ENCODE data around the gene MED13.
"Not testable (repeated sequence)": the region's sequence is repeated elsewhere in the genome, so short reads cannot be mapped to it uniquely, and the experiment has no call there.

MED13 gene

DNA sequence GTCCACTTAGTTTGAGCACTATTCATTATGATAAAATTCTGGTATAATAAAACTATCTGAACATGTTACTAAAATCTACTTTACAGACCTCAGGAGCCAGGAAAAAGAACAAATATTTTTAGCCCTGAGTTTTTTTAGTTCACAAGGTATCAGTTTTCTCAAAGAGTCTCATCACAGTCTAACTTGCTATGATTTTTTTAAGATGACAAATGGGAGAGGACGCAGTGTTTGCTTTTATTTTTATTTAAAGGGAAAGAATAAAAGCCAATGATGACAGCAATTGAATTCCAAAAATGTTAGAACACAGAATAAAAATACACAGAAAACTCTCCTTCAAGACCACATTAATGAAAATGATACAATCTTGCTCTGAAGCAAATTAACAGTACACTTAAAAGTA lies 7.4 kb downstream of the MED13 start:
- in situ Hi-C loops (cut with MboI; ENCODE audit: low sequenced_read_pairs): no loop called here

- in situ Hi-C loops (cut with MboI; ENCODE audit: low sequenced_read_pairs): no loop called here
Observed at GRCh38 chr17:62052765-62053338, 12.2 kb downstream of the MED13 start.

GRCh38 chr17:62051053-62051452 lies 14.0 kb downstream of the MED13 start:
- in situ Hi-C loops (cut with MboI; ENCODE audit: low sequenced_read_pairs): no loop called here

GRCh38 chr17:62049299-62049698 lies 15.8 kb downstream of the MED13 start:
- in situ Hi-C loops (cut with MboI; ENCODE audit: low sequenced_read_pairs): no loop called here

- in situ Hi-C loops (cut with MboI; ENCODE audit: low sequenced_read_pairs): no loop called here
Observed at GRCh38 chr17:62048262-62048661, 16.8 kb downstream of the MED13 start.

- in situ Hi-C loops (cut with MboI; ENCODE audit: low sequenced_read_pairs): no loop called here
Observed at GRCh38 chr17:62045517-62045916, 19.6 kb downstream of the MED13 start.

DNA sequence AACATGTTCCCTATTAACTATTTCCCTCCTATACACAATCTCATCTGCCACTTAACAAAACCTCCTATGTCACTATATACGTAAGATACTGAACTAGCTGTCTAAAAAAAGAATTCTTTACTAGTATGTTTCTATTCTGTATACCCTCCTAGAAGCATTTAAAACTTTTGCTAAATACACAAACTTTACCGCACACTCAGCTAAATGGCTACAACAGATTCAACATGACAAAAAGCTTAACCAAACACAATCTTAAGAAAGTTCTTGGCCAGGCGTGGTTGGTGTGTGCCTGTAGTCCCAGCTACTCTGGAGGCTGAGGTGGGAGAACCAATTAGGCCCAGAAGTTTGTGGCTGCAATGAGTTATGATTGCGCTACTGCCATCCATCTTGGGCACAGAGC lies 20.0 kb downstream of the MED13 start:
- in situ Hi-C loops (cut with MboI; ENCODE audit: low sequenced_read_pairs): no loop called here

DNA sequence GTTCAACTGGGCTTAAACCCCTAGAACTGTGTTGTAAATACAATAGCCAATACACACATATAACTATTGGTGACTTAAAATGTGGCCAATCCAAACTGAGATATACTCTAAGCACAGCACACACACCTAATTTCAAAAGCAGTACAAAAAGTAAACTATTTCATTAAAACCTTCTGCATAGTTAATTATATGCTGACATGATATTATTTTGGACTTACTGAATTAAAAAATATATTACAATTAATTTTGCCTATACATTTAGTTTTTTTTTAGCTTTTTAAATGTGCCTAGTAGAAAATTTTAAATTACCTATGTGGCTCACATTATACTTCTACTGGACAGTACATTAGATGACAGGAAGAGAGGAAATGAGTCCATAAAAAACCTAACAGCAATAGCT lies 21.5 kb downstream of the MED13 start:
- in situ Hi-C loops (cut with MboI; ENCODE audit: low sequenced_read_pairs): no loop called here

DNA sequence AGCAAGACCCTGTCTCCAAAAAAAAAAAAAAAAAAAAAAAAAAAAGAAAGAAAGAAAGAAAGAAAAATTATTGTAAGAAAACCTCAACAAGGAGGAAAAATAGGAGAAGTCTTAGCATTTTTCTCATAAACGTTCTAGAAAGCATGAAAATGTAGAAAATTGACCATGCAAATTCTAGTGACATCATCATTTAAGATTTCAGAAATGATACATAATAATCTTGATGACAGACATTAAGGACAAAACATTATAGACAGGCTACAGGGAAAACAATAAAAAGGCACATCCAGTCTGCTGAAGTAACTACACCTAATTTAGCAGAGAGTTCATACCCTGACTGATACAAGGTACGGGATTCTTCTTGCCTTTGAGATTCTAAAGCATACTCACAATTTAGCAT lies 21.9 kb downstream of the MED13 start:
- in situ Hi-C loops (cut with MboI; ENCODE audit: low sequenced_read_pairs): no loop called here

GRCh38 chr17:62038248-62038647 lies 26.8 kb downstream of the MED13 start:
- in situ Hi-C loops (cut with MboI; ENCODE audit: low sequenced_read_pairs): no loop called here

DNA sequence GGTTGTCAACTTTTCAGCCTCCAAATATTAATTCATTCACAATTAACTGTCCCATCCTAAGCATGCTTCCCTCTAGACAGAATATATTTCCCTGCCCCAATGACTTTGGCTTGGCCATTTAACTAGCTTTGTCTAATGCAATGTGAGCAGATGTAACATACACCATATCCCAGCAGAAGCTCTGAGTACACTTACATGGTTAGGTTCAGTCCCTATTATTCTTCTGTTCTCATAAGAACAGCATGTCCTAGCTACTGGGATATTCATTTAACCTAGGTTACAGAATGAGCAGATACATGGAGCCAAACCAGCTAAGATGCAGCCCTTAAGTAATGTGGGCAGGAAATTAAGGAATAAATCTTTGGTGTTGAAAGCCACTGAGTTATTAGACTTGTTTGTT lies 31.8 kb downstream of the MED13 start:
- in situ Hi-C loops (cut with MboI; ENCODE audit: low sequenced_read_pairs): no loop called here

DNA sequence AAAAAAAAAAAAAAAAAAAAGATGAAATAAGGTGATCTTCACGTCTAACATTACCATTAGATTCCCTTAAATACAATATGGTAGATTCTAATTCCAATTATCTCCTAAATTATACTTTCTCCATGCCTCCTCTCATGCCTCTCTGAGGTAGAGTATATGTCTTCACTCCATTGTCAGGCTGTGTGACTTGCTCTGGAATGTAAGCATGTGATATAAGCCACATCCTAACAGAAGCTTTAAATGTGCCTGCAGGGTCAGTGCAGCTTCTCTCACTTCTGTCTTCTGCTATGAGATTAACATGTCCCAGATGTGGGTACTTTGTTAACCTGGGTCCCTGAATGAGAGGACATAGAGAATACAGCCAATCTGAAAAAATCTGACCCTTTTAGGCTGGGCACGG lies 32.6 kb downstream of the MED13 start:
- in situ Hi-C loops (cut with MboI; ENCODE audit: low sequenced_read_pairs): no loop called here

DNA sequence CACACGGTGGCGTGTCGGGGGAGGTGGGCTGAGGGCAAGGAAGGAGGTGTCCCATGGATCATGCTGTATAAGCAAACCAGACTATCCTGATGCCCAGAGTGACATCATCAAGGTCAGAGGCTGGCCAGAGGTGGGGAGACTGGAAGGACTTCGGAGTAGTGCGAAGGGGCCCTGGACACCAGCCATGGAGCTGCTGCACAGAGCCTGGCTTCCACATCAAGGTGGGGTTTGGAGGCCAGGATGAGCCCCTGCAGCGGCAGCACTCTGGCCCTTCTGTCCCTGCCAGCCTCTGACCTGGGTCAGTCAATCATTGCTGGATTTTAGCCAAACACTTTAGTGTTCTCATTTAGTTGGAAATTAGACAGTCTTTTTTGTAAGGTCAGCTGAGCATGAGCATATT lies 34.8 kb downstream of the MED13 start:
- in situ Hi-C loops (cut with MboI; ENCODE audit: low sequenced_read_pairs): no loop called here

- in situ Hi-C loops (cut with MboI; ENCODE audit: low sequenced_read_pairs): no loop called here
Observed at GRCh38 chr17:62024866-62025265, 40.2 kb downstream of the MED13 start.

GRCh38 chr17:62017912-62018311 lies 47.2 kb downstream of the MED13 start:
- in situ Hi-C loops (cut with MboI; ENCODE audit: low sequenced_read_pairs): no loop called here

DNA sequence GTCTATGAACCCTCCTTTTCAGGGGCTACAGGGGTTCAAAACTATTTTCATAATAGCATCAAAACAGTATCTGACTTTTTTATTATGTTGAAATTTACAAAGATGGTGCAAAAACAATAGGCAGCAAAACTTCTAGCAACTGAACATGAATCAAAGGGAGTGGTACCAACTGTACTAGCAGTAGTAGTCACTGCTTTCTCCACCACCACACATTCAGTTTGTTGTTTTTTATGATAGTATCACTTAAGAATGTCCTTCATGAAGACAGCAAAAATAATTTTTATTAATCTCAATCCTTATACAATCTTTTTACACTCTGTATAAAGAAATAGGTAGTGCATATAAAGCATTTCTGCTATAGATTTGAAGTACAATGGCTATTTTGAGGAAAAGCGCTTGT lies 47.6 kb downstream of the MED13 start:
- in situ Hi-C loops (cut with MboI; ENCODE audit: low sequenced_read_pairs): no loop called here

DNA sequence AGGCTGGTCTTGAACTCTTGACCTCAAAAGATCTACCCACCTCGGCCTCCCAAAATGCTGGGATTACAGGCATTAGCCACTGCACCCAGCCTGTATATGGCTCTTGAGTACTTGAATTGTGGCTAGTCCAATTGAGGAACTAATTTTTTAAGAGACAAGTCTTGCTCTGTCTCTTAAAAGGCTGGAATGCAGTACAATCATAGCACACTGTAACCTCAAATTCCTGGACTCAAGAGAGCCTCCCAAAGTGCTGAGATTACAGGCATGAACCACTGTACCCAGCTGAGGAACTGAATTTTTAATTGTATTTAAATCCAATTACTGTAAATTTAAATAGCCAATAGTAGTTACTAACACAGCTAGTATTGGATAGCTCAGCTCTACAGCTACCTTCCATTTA lies 50.6 kb downstream of the MED13 start:
- in situ Hi-C loops (cut with MboI; ENCODE audit: low sequenced_read_pairs): no loop called here

DNA sequence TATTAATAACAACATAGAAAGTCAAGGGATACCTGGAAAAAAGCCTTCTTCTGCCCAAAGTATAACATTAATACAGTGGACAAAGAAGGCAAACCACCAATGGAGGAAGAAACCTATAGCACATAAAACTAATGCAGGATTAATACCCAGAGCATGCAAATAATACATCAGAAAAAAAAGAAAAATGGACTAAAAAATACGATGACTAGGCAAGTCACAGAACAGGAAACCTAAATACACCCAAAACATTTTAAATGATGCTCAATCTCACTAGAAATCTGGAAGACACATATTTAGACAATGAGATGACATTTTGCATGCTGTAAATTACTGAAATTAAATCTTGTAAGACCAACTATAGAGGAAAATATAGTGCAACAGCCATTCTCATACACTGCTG lies 55.9 kb downstream of the MED13 start:
- in situ Hi-C loops (cut with MboI; ENCODE audit: low sequenced_read_pairs): no loop called here

DNA sequence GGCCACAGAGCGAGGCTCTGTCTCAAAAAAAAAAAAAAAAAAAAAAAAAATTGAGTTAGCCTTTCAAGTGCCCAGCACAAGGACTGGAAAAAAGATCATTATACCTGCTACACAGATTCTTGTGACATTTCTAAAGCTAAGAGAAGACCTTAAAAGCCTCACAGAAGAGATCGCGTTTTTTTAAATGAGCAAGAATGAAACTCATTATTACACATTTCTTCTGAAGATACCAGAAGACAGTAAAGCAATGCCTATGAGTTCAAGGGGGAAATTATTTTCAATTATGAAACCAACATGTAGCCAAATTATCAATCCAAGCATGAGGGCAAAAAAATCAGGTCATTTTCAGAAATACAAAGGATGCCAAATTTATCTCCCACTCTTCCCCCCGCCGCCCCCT lies 56.8 kb downstream of the MED13 start:
- in situ Hi-C loops (cut with MboI; ENCODE audit: low sequenced_read_pairs): no loop called here

DNA sequence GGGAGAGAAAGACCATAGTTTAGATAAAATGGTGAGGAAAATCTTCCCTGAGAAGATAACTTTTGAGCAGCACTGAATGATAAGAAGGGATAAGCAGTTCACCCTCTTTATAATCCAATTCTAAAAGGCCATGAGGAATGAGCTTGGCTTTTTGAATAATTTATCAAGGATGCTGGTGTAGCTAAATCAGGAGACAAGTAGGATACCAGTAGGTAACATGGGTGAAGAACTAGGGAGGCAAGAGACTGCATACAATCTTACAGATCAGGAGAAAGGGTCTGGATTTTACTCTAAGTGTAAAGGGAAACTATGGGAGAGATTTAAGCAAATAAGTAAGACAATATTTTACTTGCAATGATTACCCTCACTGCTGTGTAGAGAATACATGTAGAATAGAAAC lies 60.7 kb downstream of the MED13 start:
- in situ Hi-C loops (cut with MboI; ENCODE audit: low sequenced_read_pairs): no loop called here

DNA sequence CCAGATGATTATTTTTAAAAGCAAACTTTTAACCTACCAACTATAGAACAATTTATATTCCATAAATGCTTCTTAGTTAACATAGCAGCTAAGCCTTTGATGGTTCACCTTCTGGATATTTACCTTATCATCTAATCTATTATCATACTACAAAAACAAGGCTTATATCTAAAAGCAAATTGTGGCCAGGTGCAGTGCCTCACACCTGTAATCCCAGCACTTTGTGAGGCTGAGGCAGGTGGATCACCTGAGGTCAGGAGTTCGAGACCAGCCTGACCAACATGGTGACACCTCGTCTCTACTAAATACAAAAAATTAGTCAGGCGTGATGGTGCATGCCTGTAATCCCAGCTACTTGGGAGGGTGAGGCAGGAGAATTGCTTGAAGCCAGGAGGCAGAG lies 61.9 kb downstream of the MED13 start:
- in situ Hi-C loops (cut with MboI; ENCODE audit: low sequenced_read_pairs): not testable (repeated sequence)

- in situ Hi-C loops (cut with MboI; ENCODE audit: low sequenced_read_pairs): no loop called here
Observed at GRCh38 chr17:62001105-62001504, 64.0 kb downstream of the MED13 start.

DNA sequence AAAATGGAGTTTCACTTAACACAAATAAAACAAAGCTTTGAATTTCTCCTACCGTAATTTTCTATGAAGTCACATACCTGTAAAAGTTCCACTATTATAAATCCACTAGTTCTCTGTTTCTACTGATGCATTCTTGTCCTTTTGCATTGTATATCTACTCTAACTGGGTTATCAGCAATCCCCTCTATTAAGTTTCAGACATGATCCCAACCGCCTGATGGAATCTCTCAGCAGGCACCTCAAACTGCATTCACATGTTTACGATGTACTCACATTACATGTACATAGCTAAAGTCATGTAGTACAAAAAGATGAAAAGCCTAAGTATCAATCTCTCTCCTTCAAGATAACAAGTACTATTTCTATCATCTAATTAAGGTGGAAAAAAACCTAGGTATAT lies 64.9 kb downstream of the MED13 start:
- in situ Hi-C loops (cut with MboI; ENCODE audit: low sequenced_read_pairs): no loop called here

DNA sequence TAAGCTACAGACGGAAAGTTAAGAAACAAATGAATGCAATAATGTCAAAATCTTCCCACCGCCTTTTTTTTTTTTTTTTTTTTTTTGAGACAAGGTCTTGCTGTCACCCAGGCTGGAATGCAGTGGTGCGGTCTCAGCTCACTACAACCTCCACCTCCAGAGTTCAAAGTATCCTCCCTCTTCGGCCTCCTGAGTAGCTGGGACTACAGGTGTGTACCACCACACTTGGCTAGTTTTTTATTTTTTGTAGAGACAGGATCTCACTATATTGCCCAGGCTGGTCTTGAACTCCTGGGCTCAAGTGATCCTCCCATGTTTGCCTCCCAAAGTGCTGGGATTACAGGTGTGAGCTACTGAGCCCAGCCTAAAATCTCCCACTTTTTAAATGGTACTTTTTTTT lies 66.5 kb downstream of the MED13 start:
- in situ Hi-C loops (cut with MboI; ENCODE audit: low sequenced_read_pairs): not testable (repeated sequence)
